Stimulated activated CD8-positive, alpha-beta memory T cell treated with anti-CD3 and anti-CD28 coated beads, Interleukin-12 subunit alpha, Interleukin-12 subunit beta, amount 100 ng/mL, for 24 hours (primary cell): ENCODE data around the gene RIF1.

Experiments
- DNase-seq: peaks from one replicate; pipeline ENCODE4 v3.0.0-alpha.2; 2020; ENCODE audit errors: extremely low read depth

RIF1 gene, protein sequence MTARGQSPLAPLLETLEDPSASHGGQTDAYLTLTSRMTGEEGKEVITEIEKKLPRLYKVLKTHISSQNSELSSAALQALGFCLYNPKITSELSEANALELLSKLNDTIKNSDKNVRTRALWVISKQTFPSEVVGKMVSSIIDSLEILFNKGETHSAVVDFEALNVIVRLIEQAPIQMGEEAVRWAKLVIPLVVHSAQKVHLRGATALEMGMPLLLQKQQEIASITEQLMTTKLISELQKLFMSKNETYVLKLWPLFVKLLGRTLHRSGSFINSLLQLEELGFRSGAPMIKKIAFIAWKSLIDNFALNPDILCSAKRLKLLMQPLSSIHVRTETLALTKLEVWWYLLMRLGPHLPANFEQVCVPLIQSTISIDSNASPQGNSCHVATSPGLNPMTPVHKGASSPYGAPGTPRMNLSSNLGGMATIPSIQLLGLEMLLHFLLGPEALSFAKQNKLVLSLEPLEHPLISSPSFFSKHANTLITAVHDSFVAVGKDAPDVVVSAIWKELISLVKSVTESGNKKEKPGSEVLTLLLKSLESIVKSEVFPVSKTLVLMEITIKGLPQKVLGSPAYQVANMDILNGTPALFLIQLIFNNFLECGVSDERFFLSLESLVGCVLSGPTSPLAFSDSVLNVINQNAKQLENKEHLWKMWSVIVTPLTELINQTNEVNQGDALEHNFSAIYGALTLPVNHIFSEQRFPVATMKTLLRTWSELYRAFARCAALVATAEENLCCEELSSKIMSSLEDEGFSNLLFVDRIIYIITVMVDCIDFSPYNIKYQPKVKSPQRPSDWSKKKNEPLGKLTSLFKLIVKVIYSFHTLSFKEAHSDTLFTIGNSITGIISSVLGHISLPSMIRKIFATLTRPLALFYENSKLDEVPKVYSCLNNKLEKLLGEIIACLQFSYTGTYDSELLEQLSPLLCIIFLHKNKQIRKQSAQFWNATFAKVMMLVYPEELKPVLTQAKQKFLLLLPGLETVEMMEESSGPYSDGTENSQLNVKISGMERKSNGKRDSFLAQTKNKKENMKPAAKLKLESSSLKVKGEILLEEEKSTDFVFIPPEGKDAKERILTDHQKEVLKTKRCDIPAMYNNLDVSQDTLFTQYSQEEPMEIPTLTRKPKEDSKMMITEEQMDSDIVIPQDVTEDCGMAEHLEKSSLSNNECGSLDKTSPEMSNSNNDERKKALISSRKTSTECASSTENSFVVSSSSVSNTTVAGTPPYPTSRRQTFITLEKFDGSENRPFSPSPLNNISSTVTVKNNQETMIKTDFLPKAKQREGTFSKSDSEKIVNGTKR (N-terminal part only)

DNA sequence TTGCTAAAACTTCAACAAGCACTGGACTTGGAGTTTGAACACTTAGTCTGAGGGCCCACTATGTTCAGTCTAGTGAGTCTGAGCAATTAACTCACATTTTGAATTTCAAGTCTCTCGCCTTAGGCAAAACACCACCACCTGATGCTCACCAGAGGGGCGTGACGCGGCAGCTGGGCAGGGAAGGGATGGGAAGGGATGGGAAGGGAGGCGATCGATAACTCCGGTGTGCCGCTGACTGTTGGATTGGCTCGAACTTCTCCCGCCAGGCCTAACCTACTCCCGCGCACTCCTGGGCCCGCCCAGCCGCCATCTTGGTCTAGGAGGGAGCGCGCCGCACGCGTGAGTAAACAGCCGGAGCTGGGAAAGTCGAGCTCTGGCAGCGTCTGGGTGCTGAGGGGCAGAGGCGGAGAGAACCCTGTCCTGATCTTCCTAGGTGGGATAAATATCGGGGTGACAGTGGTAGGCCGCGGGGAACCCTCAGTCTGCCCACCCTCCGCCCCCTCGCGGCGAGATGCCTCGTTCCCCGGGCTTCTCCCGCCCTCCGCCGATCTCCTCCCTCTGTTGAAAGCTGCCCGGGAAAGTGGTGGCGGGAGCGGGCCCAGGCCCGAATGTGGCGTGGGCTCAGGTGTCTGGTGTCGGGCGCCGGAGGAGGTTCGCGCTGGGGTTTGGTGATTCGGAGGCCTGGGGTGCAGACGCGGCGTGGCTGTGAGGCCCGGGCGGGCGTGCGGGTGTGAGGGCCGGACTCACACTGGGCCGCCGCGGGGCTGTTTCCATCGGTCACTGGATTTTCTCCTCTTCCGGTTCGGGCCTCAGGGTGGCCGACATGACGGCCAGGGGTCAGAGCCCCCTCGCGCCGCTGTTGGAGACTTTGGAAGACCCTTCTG is at the start of gene RIF1:
Gene RIF1, plus strand, starts transcription at position 302 of the 884 bp plus-strand sequence. Its CDS starts 522 bp downstream, at position 824.
- peak; percentile 56 for DNase-seq

DNA sequence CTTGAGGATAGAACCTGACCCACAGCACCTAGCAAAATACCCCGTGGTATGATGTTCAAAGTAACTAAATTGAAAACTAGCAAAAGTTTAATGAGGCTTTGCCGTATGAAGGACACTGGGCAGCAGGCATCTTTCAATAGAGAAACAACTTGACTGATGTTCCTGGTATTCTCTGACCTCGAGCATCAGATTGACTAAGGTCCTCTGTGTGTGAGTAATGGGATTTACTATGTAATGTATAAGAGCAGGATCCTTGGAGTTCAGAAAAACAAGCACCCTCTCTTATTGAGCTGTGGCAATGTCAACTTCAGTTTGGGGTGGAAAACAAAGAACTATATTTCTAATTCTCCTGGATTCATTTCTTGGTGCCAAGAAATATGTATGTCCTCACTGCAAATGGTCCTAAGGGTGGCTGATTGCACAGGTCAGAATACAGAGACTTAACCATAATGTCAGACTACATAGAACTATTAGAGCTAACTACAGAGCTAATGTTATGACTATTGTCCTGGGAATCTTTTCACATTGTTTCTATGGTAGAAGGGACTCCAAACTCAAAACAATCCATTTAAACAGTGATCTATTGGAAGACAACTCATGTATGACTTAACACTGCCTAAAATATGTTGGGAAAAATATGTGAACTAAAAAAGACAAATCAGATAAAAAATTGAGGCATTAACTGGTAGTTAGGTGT is 47.9 kb upstream of the RIF1 start:
- no peak for DNase-seq

GRCh38 chr2:151363709-151364108 is 46.0 kb upstream of the RIF1 start:
- no peak for DNase-seq

DNA sequence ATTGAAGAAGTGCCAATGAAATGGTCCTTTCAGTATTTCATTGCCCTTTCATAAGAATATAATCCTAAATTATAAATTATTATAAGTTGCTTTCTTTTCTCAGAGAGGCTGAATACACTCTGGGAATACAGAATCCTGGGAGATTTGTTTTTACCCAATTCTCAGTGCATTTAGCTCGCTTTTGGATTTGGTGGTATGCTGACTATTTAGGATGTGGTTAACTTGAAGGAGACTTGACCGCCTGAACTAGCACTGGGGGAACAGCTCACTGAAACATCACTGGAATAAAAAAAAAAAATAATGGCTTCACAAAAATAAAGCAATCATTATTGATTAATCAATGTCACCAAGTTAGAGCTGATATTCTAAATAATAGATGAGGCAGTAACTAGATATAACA is 42.1 kb upstream of the RIF1 start:
- DNase-seq: no peak

DNA sequence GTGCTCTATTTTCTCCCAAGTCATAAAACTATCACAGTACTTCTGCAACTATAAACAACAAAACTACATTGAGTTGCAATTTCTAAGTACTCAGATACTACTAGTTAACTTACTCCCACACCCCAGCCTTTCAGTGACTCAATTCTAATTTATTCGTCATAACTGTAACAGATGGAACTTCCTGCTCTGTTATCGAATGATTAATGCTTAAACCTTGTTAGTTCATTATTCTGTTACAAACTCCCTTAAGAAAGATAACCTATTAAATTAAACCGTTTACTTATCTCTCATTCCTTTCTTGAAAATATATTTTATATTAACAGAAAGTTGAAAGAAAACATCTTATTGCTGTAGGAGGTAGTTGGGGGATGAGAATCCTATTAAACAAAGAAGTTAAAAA is 35.3 kb upstream of the RIF1 start:
- DNase-seq: no peak

DNA sequence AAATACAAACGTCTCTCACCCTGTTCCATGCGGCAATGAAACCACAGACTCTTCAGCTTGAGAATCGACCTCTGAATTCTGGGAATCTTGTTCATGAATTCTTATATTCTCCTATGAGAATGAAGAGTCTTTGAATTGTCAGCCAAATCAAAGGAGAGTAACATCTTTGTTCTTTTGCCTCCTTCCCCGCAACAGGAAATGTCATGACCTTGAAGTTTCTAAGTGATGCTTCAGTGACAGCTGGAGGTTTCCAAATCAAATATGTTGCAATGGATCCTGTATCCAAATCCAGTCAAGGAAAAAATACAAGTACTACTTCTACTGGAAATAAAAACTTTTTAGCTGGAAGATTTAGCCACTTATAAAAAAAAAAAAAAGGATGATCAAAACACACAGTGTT is 30.5 kb upstream of the RIF1 start:
- no peak for DNase-seq

GRCh38 chr2:151380580-151381235 is 29.0 kb upstream of the RIF1 start:
- no peak for DNase-seq

DNA sequence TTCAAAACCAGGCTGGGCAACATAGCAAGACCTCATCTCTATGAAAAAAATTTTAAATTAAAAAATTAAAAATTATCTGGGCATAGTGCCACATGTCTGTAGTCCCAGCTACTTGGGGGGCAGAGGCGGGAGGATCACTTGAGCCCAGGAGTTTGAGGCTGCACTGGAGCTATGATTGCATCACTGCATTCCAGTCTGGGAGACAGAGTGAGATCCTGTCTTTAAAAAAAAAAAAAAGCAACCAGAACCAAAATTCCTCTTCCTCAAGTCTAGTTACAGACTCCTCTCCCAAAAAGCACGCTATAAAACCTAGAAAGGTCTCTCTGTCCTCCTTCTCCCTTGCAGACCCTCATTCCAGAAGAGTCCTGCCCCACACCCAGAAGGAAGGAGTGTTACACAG is 28.4 kb upstream of the RIF1 start:
- DNase-seq: no peak

DNA sequence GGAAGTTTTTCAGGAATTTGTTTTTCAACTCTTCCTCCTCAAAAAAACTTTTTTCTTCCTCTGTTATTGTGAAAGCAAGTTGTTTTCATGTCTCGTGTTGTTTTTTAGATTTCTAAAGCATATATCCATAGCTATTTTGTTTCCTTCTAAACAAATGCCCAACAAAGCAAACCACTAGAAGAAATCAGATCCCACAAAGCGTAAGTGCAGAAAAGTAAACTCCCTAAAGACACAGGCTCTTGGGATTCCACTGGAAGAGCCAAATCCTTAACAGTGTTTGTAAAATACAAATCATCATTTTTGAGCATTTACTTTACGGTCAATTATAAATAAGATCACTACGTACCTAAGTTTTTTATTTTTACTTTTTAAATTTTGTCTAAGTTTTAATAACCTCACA is 21.7 kb upstream of the RIF1 start:
- DNase-seq: no peak

DNA sequence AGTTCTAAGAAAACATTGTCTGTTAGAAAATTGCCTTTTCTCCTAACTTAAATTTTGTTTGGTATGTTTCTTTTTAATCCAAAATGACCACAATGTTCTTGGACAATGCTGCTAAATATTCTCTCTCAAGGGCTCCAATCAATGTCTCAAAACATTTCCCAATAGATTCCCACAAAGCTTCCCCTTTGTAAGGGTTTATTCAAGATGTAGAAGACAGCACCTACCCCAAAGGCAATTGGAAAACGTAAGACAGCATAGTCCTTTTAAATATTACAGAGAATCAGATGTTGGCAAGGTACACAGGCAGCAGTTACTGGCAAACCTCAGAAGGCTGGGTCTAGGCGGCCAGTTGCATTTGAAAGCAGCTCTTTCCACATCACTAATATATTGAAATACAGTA is 18.3 kb upstream of the RIF1 start:
- DNase-seq: no peak

- no peak for DNase-seq
Measured at GRCh38 chr2:151394509-151394908, 15.2 kb upstream of the RIF1 start.

GRCh38 chr2:151395509-151396374 is 14.0 kb upstream of the RIF1 start:
- no peak for DNase-seq

DNA sequence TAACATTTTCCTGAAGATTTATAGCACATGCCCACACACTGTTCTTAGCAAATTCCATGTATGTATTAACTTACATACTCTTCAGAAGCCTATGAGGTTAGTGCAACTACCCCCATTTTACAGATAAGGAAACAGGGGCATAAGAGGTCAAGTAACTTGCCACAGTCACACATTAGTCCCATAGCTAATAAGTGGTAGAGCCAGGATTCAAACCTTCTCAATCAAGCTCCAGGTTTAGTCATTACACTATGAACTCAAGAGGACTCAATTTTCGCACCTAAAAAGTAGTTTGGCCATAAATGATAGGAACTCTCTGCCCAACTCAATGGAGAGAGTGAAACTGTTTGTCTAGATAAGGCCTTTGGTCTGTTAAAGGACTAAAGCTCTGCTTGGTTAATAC is 9.7 kb upstream of the RIF1 start:
- DNase-seq: no peak

DNA sequence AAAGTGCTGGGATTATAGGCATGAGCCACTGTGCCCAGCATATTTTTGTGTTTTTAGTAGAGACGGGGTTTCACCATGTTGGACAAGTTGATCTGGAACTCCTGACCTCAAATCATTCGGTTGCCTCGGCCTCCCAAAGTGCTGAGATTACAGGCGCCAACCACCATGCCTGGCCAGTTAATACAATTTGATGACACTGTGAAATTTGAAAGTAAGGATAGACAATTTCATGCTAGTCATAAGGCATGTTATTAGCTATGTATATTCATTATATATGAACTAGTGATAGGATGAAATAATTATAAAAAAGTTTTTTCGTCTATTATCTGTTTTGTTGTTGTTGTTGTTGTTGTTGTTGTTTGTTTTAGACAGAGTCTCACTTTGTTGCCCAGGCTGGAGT is 8.6 kb upstream of the RIF1 start:
- no peak for DNase-seq

DNA sequence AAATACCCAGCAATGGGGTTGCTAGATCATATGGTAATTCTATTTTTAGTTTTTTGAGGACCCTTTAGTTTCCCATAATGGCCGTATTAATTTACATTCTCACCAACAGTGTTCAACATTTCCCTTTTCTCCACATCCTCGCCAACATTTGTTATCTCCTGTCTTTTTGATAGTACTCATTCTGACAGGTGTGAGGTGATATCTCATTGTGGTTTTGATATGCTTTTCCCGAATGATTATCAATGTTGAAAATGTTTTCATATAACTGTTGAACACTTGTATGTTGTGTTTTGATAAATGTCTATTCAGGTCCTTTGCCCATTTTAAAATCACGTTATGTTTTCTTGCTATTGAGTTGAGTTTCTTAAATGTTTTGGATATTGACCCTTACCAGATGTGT is 5.8 kb upstream of the RIF1 start:
- no peak for DNase-seq

GRCh38 chr2:151405376-151405775 is 4.3 kb upstream of the RIF1 start:
- DNase-seq: no peak

GRCh38 chr2:151407281-151407680 is 2.4 kb upstream of the RIF1 start:
- DNase-seq: no peak

DNA sequence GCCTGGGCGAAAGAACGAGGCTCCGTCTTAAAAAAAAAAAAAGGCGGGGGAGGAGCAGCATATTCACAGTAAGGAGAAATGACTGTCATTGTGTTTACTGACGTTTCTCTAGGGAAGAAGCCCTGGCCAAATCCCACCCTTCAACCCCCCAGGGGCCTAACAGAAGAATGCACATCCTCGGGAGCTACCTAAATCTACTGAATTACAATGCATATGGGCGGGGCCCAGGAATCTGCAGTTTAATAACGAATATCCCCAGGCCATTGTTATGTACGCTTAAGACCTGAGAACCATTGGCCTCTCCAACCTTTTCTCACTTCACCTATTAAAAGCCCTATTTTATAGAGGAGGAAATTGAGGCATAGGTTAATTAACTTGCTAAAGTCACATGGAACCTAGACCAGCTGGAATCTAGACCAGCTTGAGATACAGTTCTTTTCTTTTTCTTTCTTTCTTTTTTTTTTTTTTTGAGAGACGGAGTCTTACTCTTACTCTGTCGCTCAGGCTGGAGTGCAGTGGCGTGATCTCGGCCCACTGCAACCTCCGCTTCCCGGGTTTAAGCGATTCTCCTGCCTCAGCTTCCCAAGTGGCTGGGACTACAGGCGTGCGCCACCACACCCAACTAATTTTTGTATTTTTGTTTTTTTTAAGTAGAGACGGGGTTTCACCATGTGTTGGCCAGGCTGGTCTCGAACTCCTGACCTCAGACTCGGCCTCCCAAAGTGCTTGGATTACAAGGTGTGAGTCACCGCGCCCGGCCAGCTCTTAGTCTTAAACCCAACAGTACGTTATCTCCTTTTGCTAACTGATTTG is 708 bp upstream of the RIF1 start:
- DNase-seq: no peak
